ENCODE data around the gene GPR107. TPM values are rescaled to one million over a fixed set of nuclear protein-coding genes. Genes with fewer than 3 reads are reported as not detected.

Gene GPR107
- total RNA-seq, 1 experiment from 2014 or later = 47.1 TPM

DNA sequence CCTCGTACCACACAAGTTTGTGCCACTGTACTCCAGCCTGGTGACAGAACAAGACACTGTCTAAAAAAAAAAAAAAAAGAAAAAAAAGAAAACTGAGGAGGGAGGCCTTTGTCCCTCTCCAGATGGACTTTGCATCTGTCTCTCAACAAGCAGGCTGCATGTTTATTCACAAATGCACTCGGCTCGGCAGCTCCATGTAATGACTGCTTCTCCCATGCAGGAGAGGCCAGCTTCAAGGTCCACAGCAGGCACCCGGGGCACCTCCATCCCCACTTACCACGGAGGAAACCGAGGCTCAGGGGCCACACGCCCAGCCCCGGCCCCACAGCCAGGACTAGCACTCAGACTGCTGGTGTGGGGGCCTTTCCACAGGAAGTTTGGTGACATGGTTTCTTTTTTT is 105.4 kb downstream of the GPR107 start:
- POLR2A ChIA-PET (ENCODE audit: low non-redundant PET) = no interaction called here
- BruUV-seq (replicated peaks) = no TSS peak

DNA sequence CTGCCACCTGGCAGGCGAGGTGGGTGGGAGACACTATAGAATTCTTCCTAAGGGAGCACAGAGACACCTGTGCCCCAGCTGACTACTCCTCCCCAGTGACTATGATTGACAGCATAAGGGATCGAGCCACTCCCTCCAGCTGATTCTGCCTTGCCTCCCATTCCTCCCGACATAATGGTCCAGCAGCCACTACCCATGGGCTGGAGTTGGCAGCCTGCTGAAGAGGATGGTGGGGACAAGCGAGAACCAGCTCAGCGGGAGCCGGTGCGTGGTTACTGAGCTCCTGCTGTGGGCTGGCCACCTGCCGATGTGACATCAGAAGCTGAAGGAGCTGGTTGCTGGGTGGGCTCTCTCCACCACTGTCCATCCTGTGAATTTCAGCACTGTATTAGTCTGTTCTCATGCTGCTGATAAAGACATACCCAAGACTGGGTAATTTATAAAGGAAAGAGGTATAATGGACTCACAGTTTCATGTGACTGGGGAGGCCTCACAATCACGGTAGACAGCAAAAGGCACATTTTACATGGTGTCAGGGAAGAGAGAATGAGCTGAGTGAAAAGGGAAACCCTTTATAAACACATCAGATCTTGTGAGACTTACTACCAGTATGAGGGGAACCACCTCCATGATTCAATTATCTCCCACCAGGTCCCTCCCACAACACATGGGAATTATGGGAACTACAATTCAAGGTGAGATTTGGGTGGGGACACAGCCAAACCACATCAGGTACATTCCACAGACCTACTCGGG is 106.4 kb downstream of the GPR107 start:
- no peak for TF ChIP-seq EZH2 (IDR thresholded peaks at IDR 0.05; ENCODE audit: borderline replicate concordance, low read depth, low read length, poor library complexity, severe bottlenecking)
- TF ChIP-seq, protein P1, sequence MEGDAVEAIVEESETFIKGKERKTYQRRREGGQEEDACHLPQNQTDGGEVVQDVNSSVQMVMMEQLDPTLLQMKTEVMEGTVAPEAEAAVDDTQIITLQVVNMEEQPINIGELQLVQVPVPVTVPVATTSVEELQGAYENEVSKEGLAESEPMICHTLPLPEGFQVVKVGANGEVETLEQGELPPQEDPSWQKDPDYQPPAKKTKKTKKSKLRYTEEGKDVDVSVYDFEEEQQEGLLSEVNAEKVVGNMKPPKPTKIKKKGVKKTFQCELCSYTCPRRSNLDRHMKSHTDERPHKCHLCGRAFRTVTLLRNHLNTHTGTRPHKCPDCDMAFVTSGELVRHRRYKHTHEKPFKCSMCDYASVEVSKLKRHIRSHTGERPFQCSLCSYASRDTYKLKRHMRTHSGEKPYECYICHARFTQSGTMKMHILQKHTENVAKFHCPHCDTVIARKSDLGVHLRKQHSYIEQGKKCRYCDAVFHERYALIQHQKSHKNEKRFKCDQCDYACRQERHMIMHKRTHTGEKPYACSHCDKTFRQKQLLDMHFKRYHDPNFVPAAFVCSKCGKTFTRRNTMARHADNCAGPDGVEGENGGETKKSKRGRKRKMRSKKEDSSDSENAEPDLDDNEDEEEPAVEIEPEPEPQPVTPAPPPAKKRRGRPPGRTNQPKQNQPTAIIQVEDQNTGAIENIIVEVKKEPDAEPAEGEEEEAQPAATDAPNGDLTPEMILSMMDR (conservative IDR thresholded peaks at IDR 0.05; ENCODE audit: low read depth, low read length) = no peak
- ChIA-PET POLR2A (ENCODE audit: low non-redundant PET) (no interaction called here), CTCF (no interaction called here)
- H3K36me3 ChIP-seq (ENCODE audit: insufficient read depth, low read length, poor library complexity, severe bottlenecking) = no peaks in the 10 kb centered on the region
- no peaks in the 10 kb centered on the region for H3K9me3 ChIP-seq (ENCODE audit: low read depth, low read length, poor library complexity, severe bottlenecking)
- no peak for DNase-seq (ENCODE audit: low spot score)
- no peaks in the 10 kb centered on the region for H3K4me1 ChIP-seq (ENCODE audit: insufficient read depth, low read length, poor library complexity, severe bottlenecking)
- H3K27me3 ChIP-seq (replicated peaks; ENCODE audit: insufficient read depth, low read depth, low read length, poor library complexity) = no peaks in the 10 kb centered on the region
- no peak overlapping the region for H3K27ac ChIP-seq (ENCODE audit: low read depth, low read length, poor library complexity, severe bottlenecking)
- intact Hi-C loops (cut with micrococcal nuclease; ENCODE audit: unreplicated experiment) = no loop called here
- H3K4me3 ChIP-seq (ENCODE audit: low read depth, low read length, poor library complexity, severe bottlenecking) = no peak overlapping the region
- BruUV-seq (replicated peaks) = no TSS peak

More for the DNA sequence above, 105.4 kb downstream of the GPR107 start:
- no peak overlapping the region for H3K4me3 ChIP-seq (ENCODE audit: low read depth, low read length, poor library complexity, severe bottlenecking)
- CTCF ChIA-PET = no interaction called here
- DNase-seq (ENCODE audit: low spot score) = no peak
- TF ChIP-seq, protein P1 (conservative IDR thresholded peaks at IDR 0.05; ENCODE audit: low read depth, low read length) = no peak
- TF ChIP-seq EZH2 (IDR thresholded peaks at IDR 0.05; ENCODE audit: borderline replicate concordance, low read depth, low read length, poor library complexity, severe bottlenecking) = no peak
- H3K9me3 ChIP-seq (ENCODE audit: low read depth, low read length, poor library complexity, severe bottlenecking) = no peaks in the 10 kb centered on the region
- no peak overlapping the region for H3K27ac ChIP-seq (ENCODE audit: low read depth, low read length, poor library complexity, severe bottlenecking)
- H3K36me3 ChIP-seq (ENCODE audit: insufficient read depth, low read length, poor library complexity, severe bottlenecking) = no peaks in the 10 kb centered on the region
- H3K27me3 ChIP-seq (replicated peaks; ENCODE audit: insufficient read depth, low read depth, low read length, poor library complexity) = no peaks in the 10 kb centered on the region
- no peaks in the 10 kb centered on the region for H3K4me1 ChIP-seq (ENCODE audit: insufficient read depth, low read length, poor library complexity, severe bottlenecking)
- intact Hi-C loops (cut with micrococcal nuclease; ENCODE audit: unreplicated experiment) = no loop called here

DNA sequence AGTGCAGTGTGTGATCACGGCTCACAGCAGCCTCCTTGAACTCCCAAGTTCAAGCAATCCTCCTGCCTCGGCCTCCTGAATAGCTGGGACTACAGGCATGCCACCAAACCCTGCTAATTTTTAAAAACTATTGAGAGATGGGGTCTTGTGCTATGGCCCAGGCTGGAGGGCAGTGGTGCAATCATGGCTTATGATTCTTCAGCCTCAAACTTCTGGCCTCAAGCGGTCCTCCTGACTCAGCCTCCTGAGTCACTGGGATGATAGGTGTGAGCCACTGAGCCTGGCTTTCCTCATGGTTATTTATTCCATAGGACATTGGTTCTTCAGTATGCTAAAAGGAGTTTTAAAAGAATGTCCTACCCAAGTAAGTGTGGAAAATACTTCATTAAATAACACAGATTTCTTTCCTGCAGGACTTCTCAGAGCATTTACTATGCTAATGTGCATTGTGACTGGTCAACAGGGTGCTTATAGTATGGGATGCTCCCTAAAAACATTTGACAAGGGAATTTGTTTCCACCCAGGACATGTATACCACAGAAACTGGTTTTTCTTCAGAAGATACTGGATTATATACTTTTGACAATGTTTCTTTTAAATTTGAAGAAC is 107.3 kb downstream of the GPR107 start:
- no peak for DNase-seq (ENCODE audit: low spot score)
- H3K36me3 ChIP-seq (ENCODE audit: insufficient read depth, low read length, poor library complexity, severe bottlenecking) = no peaks in the 10 kb centered on the region
- ChIA-PET CTCF (no interaction called here), POLR2A (ENCODE audit: low non-redundant PET) (no interaction called here)
- no peak overlapping the region for H3K4me3 ChIP-seq (ENCODE audit: low read depth, low read length, poor library complexity, severe bottlenecking)
- no peaks in the 10 kb centered on the region for H3K9me3 ChIP-seq (ENCODE audit: low read depth, low read length, poor library complexity, severe bottlenecking)
- H3K27ac ChIP-seq (ENCODE audit: low read depth, low read length, poor library complexity, severe bottlenecking) = no peak overlapping the region
- no peak for TF ChIP-seq EZH2 (IDR thresholded peaks at IDR 0.05; ENCODE audit: borderline replicate concordance, low read depth, low read length, poor library complexity, severe bottlenecking)
- TF ChIP-seq, protein P1 (conservative IDR thresholded peaks at IDR 0.05; ENCODE audit: low read depth, low read length) = no peak
- intact Hi-C loops (cut with micrococcal nuclease; ENCODE audit: unreplicated experiment) = no loop called here
- no TSS peak for BruUV-seq (replicated peaks)
- H3K4me1 ChIP-seq (ENCODE audit: insufficient read depth, low read length, poor library complexity, severe bottlenecking) = no peaks in the 10 kb centered on the region
- H3K27me3 ChIP-seq (replicated peaks; ENCODE audit: insufficient read depth, low read depth, low read length, poor library complexity) = no peaks in the 10 kb centered on the region
